Measurements from ENCODE around the gene EEA1.

DNA sequence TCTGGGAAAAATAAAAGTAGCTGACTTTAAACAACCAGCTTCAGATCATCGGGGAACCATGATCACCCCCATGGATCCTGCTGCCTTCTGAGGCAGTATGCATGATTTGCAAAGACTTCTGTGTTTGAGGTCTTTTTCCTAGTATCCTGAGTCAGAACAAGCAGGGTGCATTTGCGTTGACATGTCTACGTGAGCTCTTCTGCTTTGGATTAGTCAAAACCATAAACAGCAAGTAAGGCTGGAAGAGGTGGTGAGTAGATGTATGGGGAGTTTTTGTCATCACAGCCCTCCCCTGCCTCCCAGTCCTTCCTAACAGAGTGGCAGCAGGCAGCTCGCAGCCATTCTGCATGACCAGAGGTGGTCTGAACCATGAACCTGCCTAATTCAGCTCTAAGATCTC lies 202.2 kb downstream of the EEA1 start:
- TF ChIP-seq POLR2A (IDR thresholded peaks at IDR 0.05): no peak
- TF ChIP-seq, protein P1, sequence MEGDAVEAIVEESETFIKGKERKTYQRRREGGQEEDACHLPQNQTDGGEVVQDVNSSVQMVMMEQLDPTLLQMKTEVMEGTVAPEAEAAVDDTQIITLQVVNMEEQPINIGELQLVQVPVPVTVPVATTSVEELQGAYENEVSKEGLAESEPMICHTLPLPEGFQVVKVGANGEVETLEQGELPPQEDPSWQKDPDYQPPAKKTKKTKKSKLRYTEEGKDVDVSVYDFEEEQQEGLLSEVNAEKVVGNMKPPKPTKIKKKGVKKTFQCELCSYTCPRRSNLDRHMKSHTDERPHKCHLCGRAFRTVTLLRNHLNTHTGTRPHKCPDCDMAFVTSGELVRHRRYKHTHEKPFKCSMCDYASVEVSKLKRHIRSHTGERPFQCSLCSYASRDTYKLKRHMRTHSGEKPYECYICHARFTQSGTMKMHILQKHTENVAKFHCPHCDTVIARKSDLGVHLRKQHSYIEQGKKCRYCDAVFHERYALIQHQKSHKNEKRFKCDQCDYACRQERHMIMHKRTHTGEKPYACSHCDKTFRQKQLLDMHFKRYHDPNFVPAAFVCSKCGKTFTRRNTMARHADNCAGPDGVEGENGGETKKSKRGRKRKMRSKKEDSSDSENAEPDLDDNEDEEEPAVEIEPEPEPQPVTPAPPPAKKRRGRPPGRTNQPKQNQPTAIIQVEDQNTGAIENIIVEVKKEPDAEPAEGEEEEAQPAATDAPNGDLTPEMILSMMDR (IDR thresholded peaks at IDR 0.05): no peak
